Measurements from ENCODE around the gene GADL1. TPM values are rescaled to one million over a fixed set of nuclear protein-coding genes. Genes with fewer than 3 reads are reported as not detected.

Gene GADL1
- polyA plus RNA-seq, 6 donors from 2014 or later = not detected

- no peak for DNase-seq
- H3K4me1 Mint-ChIP-seq = peaks cover 5 to 9% (median 7%) of the 10 kb centered on the region in 3 donors
- no peak overlapping the region for H3K4me3 Mint-ChIP-seq
- H3K27me3 Mint-ChIP-seq = no peaks in the 10 kb centered on the region
- H3K9me3 Mint-ChIP-seq = no peaks in the 10 kb centered on the region
- no peak overlapping the region for H3K27ac Mint-ChIP-seq
- no peak for ATAC-seq (ENCODE audit: low read depth in 2 of 2)
- no peaks in the 10 kb centered on the region for H3K36me3 Mint-ChIP-seq
Observed at GRCh38 chr3:30753766-30754165, 140.7 kb downstream of the GADL1 start.

- H3K4me3 Mint-ChIP-seq = no peak overlapping the region
- peaks cover 5 to 10% (median 7%) of the 10 kb centered on the region in 3 donors for H3K4me1 Mint-ChIP-seq
- ATAC-seq (ENCODE audit: low read depth in 2 of 2) = no peak
- no peak for DNase-seq
- H3K9me3 Mint-ChIP-seq = no peaks in the 10 kb centered on the region
- H3K36me3 Mint-ChIP-seq = no peaks in the 10 kb centered on the region
- no peak overlapping the region for H3K27ac Mint-ChIP-seq
- H3K27me3 Mint-ChIP-seq = no peaks in the 10 kb centered on the region
Observed at GRCh38 chr3:30752970-30753369, 141.5 kb downstream of the GADL1 start.

GRCh38 chr3:30752491-30752890 is 142.0 kb downstream of the GADL1 start:
- peak overlapping the region in 1 of 6 donors; percentile 13 for H3K27ac Mint-ChIP-seq
- no peaks in the 10 kb centered on the region for H3K27me3 Mint-ChIP-seq
- H3K4me3 Mint-ChIP-seq = no peak overlapping the region
- ATAC-seq (ENCODE audit: low read depth in 2 of 2) (no peak), DNase-seq (no peak)
- H3K9me3 Mint-ChIP-seq = no peaks in the 10 kb centered on the region
- peaks cover 5 to 15% (median 7%) of the 10 kb centered on the region in 3 donors for H3K4me1 Mint-ChIP-seq
- H3K36me3 Mint-ChIP-seq = no peaks in the 10 kb centered on the region

- ATAC-seq (ENCODE audit: low read depth in 2 of 2) = peak; percentile 67 to 76
- H3K36me3 Mint-ChIP-seq = no peaks in the 10 kb centered on the region
- peak overlapping the region in 3 of 8 donors; percentile 10 to 67 (median 48) for H3K4me3 Mint-ChIP-seq
Observed at GRCh38 chr3:30751610-30752299, 142.7 kb downstream of the GADL1 start.

GRCh38 chr3:30750967-30751366 is 143.5 kb downstream of the GADL1 start:
- Mint-ChIP-seq H3K36me3 (no peaks in the 10 kb centered on the region), H3K9me3 (no peaks in the 10 kb centered on the region), H3K27ac (no peak overlapping the region), H3K27me3 (no peaks in the 10 kb centered on the region), H3K4me1 (peaks cover 5 to 15% (median 7%) of the 10 kb centered on the region in 3 donors), H3K4me3 (no peak overlapping the region)
- DNase-seq (no peak), ATAC-seq (ENCODE audit: low read depth in 2 of 2) (no peak)

More at GRCh38 chr3:30751610-30752299, 142.7 kb downstream of the GADL1 start:
- Mint-ChIP-seq H3K27ac (peak overlapping the region in 2 of 6 donors; percentile 9 to 13), H3K4me1 (peaks cover 5 to 15% (median 7%) of the 10 kb centered on the region in 3 donors), H3K27me3 (no peaks in the 10 kb centered on the region), H3K9me3 (no peaks in the 10 kb centered on the region)
- DNase-seq = peak; percentile 33

- no peaks in the 10 kb centered on the region for H3K36me3 Mint-ChIP-seq
- ATAC-seq (ENCODE audit: low read depth in 2 of 2) = no peak
- peak overlapping the region in 2 of 6 donors; percentile 4 to 5 for H3K27ac Mint-ChIP-seq
- no peak overlapping the region for H3K4me3 Mint-ChIP-seq
- peaks cover 5 to 15% (median 7%) of the 10 kb centered on the region in 3 donors for H3K4me1 Mint-ChIP-seq
- DNase-seq = no peak
- no peaks in the 10 kb centered on the region for H3K9me3 Mint-ChIP-seq
- H3K27me3 Mint-ChIP-seq = no peaks in the 10 kb centered on the region
Observed at GRCh38 chr3:30749230-30749629, 145.2 kb downstream of the GADL1 start.

- ATAC-seq (ENCODE audit: low read depth in 2 of 2) = no peak
- no peak for DNase-seq
- peaks cover 12 to 20% (median 15%) of the 10 kb centered on the region in 3 donors for H3K4me1 Mint-ChIP-seq
- no peaks in the 10 kb centered on the region for H3K36me3 Mint-ChIP-seq
- no peak overlapping the region for H3K4me3 Mint-ChIP-seq
- no peaks in the 10 kb centered on the region for H3K27me3 Mint-ChIP-seq
- no peak overlapping the region for H3K27ac Mint-ChIP-seq
- H3K9me3 Mint-ChIP-seq = no peaks in the 10 kb centered on the region
Observed at GRCh38 chr3:30747771-30748281, 146.6 kb downstream of the GADL1 start.

- Mint-ChIP-seq H3K36me3 (no peaks in the 10 kb centered on the region), H3K27me3 (no peaks in the 10 kb centered on the region), H3K27ac (no peak overlapping the region), H3K4me1 (peaks cover 6 to 12% (median 10%) of the 10 kb centered on the region in 3 donors), H3K9me3 (no peaks in the 10 kb centered on the region), H3K4me3 (peak overlapping the region in 1 of 8 donors; percentile 12)
- DNase-seq (no peak), ATAC-seq (ENCODE audit: low read depth in 2 of 2) (no peak)
Observed at GRCh38 chr3:30743641-30744317, 150.7 kb downstream of the GADL1 start.

- H3K27me3 Mint-ChIP-seq = no peaks in the 10 kb centered on the region
- H3K4me3 Mint-ChIP-seq = no peak overlapping the region
- no peak for DNase-seq
- no peaks in the 10 kb centered on the region for H3K9me3 Mint-ChIP-seq
- H3K36me3 Mint-ChIP-seq = no peaks in the 10 kb centered on the region
- no peak for ATAC-seq (ENCODE audit: low read depth in 2 of 2)
- H3K27ac Mint-ChIP-seq = no peak overlapping the region
- peaks cover 6 to 11% (median 10%) of the 10 kb centered on the region in 3 donors for H3K4me1 Mint-ChIP-seq
Observed at GRCh38 chr3:30742796-30743619, 151.5 kb downstream of the GADL1 start.

GRCh38 chr3:30741889-30742288 is 152.6 kb downstream of the GADL1 start:
- Mint-ChIP-seq H3K27me3 (no peaks in the 10 kb centered on the region), H3K36me3 (no peaks in the 10 kb centered on the region), H3K9me3 (no peaks in the 10 kb centered on the region), H3K4me3 (no peak overlapping the region), H3K4me1 (peaks cover 6 to 10% (median 6%) of the 10 kb centered on the region in 3 donors), H3K27ac (no peak overlapping the region)
- no peak for DNase-seq
- no peak for ATAC-seq (ENCODE audit: low read depth in 2 of 2)

GRCh38 chr3:30738605-30739004 is 155.9 kb downstream of the GADL1 start:
- DNase-seq (no peak), ATAC-seq (ENCODE audit: low read depth in 2 of 2) (no peak)
- H3K4me3 Mint-ChIP-seq = no peak overlapping the region

GRCh38 chr3:30737743-30738499 is 156.5 kb downstream of the GADL1 start:
- no peak overlapping the region for H3K27ac Mint-ChIP-seq
- no peak overlapping the region for H3K4me3 Mint-ChIP-seq
- H3K9me3 Mint-ChIP-seq = peaks cover 0 to 3% (median 0%) of the 10 kb centered on the region in 7 donors
- H3K4me1 Mint-ChIP-seq = peaks cover under 1 to 5% (median 2%) of the 10 kb centered on the region in 3 donors
- no peaks in the 10 kb centered on the region for H3K27me3 Mint-ChIP-seq
- DNase-seq (no peak), ATAC-seq (ENCODE audit: low read depth in 2 of 2) (no peak)
- H3K36me3 Mint-ChIP-seq = no peaks in the 10 kb centered on the region

More at GRCh38 chr3:30738605-30739004, 155.9 kb downstream of the GADL1 start:
- Mint-ChIP-seq H3K27ac (no peak overlapping the region), H3K9me3 (peaks cover 0 to 3% (median 0%) of the 10 kb centered on the region in 7 donors), H3K27me3 (no peaks in the 10 kb centered on the region), H3K4me1 (peaks cover 6 to 7% (median 7%) of the 10 kb centered on the region in 3 donors), H3K36me3 (no peaks in the 10 kb centered on the region)
